ENCODE data around the gene TYW5.

GRCh38 chr2:199992296-199992695, 37.0 kb upstream of the TYW5 start:
- TF ChIP-seq U2AF1 (optimal IDR thresholded peaks at IDR 0.05; ENCODE audit: low read depth, low read length) (no peak), PBX3 (CRISPR knock-in tag; IDR thresholded peaks at IDR 0.05; ENCODE audit: borderline replicate concordance) (no peak), MXI1 (IDR thresholded peaks at IDR 0.05; ENCODE audit: borderline replicate concordance, low read depth, low read length) (no peak), ZNF160 (CRISPR knock-in tag; IDR thresholded peaks at IDR 0.05) (no peak), MAZ (IDR thresholded peaks at IDR 0.05; ENCODE audit: borderline replicate concordance, low read depth, low read length) (no peak), MAZ (CRISPR knock-in tag; IDR thresholded peaks at IDR 0.05; ENCODE audit: low read depth) (no peak), HBP1 (CRISPR knock-in tag; IDR thresholded peaks at IDR 0.05; ENCODE audit: low read depth) (no peak), ZNF580 (CRISPR knock-in tag; IDR thresholded peaks at IDR 0.05; ENCODE audit: borderline replicate concordance, low read depth) (no peak), YY1 (IDR thresholded peaks at IDR 0.05; ENCODE audit: insufficient read depth, insufficient replicate concordance, low read depth, low read length) (no peak), HMG20B (CRISPR knock-in tag; conservative IDR thresholded peaks at IDR 0.05) (no peak), CTCF (CRISPR knock-in tag; IDR thresholded peaks at IDR 0.05) (no peak)
